ENCODE measurements around the gene PRKN.

PRKN gene

GRCh38 chr6:162014069-162014811 is 713.3 kb downstream of the PRKN start:
- no peak for DNase-seq

- no peak for DNase-seq
Measured at GRCh38 chr6:162005372-162005771, 722.2 kb downstream of the PRKN start.

- no peak for DNase-seq
Measured at GRCh38 chr6:161996783-161997182, 730.8 kb downstream of the PRKN start.

- DNase-seq, result no peak
Measured at GRCh38 chr6:161985876-161986423, 741.6 kb downstream of the PRKN start.

- no peak for DNase-seq
Measured at GRCh38 chr6:161984713-161985112, 742.9 kb downstream of the PRKN start.

- DNase-seq, result no peak
Measured at GRCh38 chr6:161976553-161976952, 751.0 kb downstream of the PRKN start.

- DNase-seq, result no peak
Measured at GRCh38 chr6:161973064-161973463, 754.5 kb downstream of the PRKN start.

GRCh38 chr6:161971043-161971442 is 756.5 kb downstream of the PRKN start:
- no peak for DNase-seq

- no peak for DNase-seq
Measured at GRCh38 chr6:161963634-161964234, 763.8 kb downstream of the PRKN start.

- no peak for DNase-seq
Measured at GRCh38 chr6:161963181-161963580, 764.4 kb downstream of the PRKN start.

- DNase-seq, result no peak
Measured at GRCh38 chr6:161961796-161962195, 765.8 kb downstream of the PRKN start.

GRCh38 chr6:161961046-161961445 is 766.5 kb downstream of the PRKN start:
- DNase-seq, result no peak

- no peak for DNase-seq
Measured at GRCh38 chr6:161959072-161959471, 768.5 kb downstream of the PRKN start.

- no peak for DNase-seq
Measured at GRCh38 chr6:161956082-161956481, 771.5 kb downstream of the PRKN start.

GRCh38 chr6:161954699-161955276 is 772.8 kb downstream of the PRKN start:
- no peak for DNase-seq

GRCh38 chr6:161954077-161954476 is 773.5 kb downstream of the PRKN start:
- DNase-seq, result no peak

- no peak for DNase-seq
Measured at GRCh38 chr6:161951126-161951525, 776.4 kb downstream of the PRKN start.

- no peak for DNase-seq
Measured at GRCh38 chr6:161949531-161949930, 778.0 kb downstream of the PRKN start.

GRCh38 chr6:161948462-161948861 is 779.1 kb downstream of the PRKN start:
- DNase-seq, result no peak

- DNase-seq, result no peak
Measured at GRCh38 chr6:161947371-161947770, 780.2 kb downstream of the PRKN start.

GRCh38 chr6:161946461-161946860 is 781.1 kb downstream of the PRKN start:
- DNase-seq, result no peak

- no peak for DNase-seq
Measured at GRCh38 chr6:161943561-161943960, 784.0 kb downstream of the PRKN start.

- DNase-seq, result no peak
Measured at GRCh38 chr6:161941565-161941964, 786.0 kb downstream of the PRKN start.

- no peak for DNase-seq
Measured at GRCh38 chr6:161940519-161940918, 787.0 kb downstream of the PRKN start.

All from NCI-H774 (cell line).